ENCODE results near the gene GNL1.

Gene GNL1

GRCh38 chr6:30600451-30600961, 44.2 kb upstream of the GNL1 start:
- DNase-seq (ENCODE audit: extremely low spot score), result no peak
- CTCF ChIA-PET, result interaction anchor here (1.3 to 1.5 kb wide), 2 partner anchors 12 to 130 kb away, joined by 4 to 5 read pairs; no protein-coding TSS in a partner anchor
- POLR2A ChIA-PET, result interaction anchor here (1.0 to 7.0 kb wide), 5 partner anchors 10 to 56 kb away, joined by 3 to 90 read pairs (median 7); partner anchors contain the start of gene PRR3
- no peak for TF ChIP-seq HDGF (IDR thresholded peaks at IDR 0.05; ENCODE audit: borderline replicate concordance)
- TF ChIP-seq FOXM1 (IDR thresholded peaks at IDR 0.05; ENCODE audit: borderline replicate concordance), result no peak
- TF ChIP-seq NFRKB (IDR thresholded peaks at IDR 0.05), result no peak
- no peak for TF ChIP-seq TARDBP (IDR thresholded peaks at IDR 0.05)
- TF ChIP-seq BHLHE40 (IDR thresholded peaks at IDR 0.05; ENCODE audit: borderline replicate concordance), result no peak
- TF ChIP-seq SUZ12 (IDR thresholded peaks at IDR 0.05), result no peak
- no peak for TF ChIP-seq ZNF384 (IDR thresholded peaks at IDR 0.05)
- no peak for TF ChIP-seq FOXK2 (IDR thresholded peaks at IDR 0.05)
- no peak for TF ChIP-seq PKNOX1 (IDR thresholded peaks at IDR 0.05)
- TF ChIP-seq FOXA1 (IDR thresholded peaks at IDR 0.05), result no peak
- no peak for TF ChIP-seq ELF4 (IDR thresholded peaks at IDR 0.05)
- TF ChIP-seq L3MBTL2 (conservative IDR thresholded peaks at IDR 0.05), result no peak
- TF ChIP-seq SP1 (IDR thresholded peaks at IDR 0.05), result no peak
- no peak for TF ChIP-seq LEF1 (IDR thresholded peaks at IDR 0.05; ENCODE audit: borderline replicate concordance)
- no peak for TF ChIP-seq CTBP1 (IDR thresholded peaks at IDR 0.05; ENCODE audit: borderline replicate concordance)

GRCh38 chr6:30599625-30600324, 43.5 kb upstream of the GNL1 start:
- TF ChIP-seq SP1 (IDR thresholded peaks at IDR 0.05), result no peak
- no peak for TF ChIP-seq FOXK2 (IDR thresholded peaks at IDR 0.05)
- no peak for TF ChIP-seq PKNOX1 (IDR thresholded peaks at IDR 0.05)
- TF ChIP-seq BHLHE40 (IDR thresholded peaks at IDR 0.05; ENCODE audit: borderline replicate concordance), result no peak
- no peak for TF ChIP-seq CTBP1 (IDR thresholded peaks at IDR 0.05; ENCODE audit: borderline replicate concordance)
- TF ChIP-seq TARDBP (IDR thresholded peaks at IDR 0.05), result no peak
- TF ChIP-seq LEF1 (IDR thresholded peaks at IDR 0.05; ENCODE audit: borderline replicate concordance), result no peak
- TF ChIP-seq NFRKB (IDR thresholded peaks at IDR 0.05), result no peak
- no peak for TF ChIP-seq SUZ12 (IDR thresholded peaks at IDR 0.05)
- no peak for TF ChIP-seq L3MBTL2 (conservative IDR thresholded peaks at IDR 0.05)
- no peak for TF ChIP-seq ELF4 (IDR thresholded peaks at IDR 0.05)
- no peak for TF ChIP-seq HDGF (IDR thresholded peaks at IDR 0.05; ENCODE audit: borderline replicate concordance)
- no peak for TF ChIP-seq ARNT (IDR thresholded peaks at IDR 0.05)
- no peak for TF ChIP-seq ZNF384 (IDR thresholded peaks at IDR 0.05)
- no peak for TF ChIP-seq FOXM1 (IDR thresholded peaks at IDR 0.05; ENCODE audit: borderline replicate concordance)
- no peak for TF ChIP-seq FOXA1 (IDR thresholded peaks at IDR 0.05)
- ChIA-PET POLR2A (interaction anchor here (1.0 to 7.0 kb wide), 5 partner anchors 9 to 55 kb away, joined by 3 to 90 read pairs (median 7); partner anchors contain the start of gene PRR3), CTCF (no interaction called here)
- no peak for DNase-seq (ENCODE audit: extremely low spot score)

- DNase-seq (ENCODE audit: extremely low spot score), result no peak
- ChIA-PET CTCF (interaction anchor here (1.0 kb wide), 1 partner anchor 54 kb away, joined by 5 read pairs; no protein-coding TSS in a partner anchor), POLR2A (interaction anchor here (1.1 to 7.0 kb wide), 4 partner anchors 9 to 42 kb away, joined by 3 to 90 read pairs (median 11); partner anchors contain the start of gene PRR3)
- TF ChIP-seq L3MBTL2 (conservative IDR thresholded peaks at IDR 0.05) (no peak), PKNOX1 (IDR thresholded peaks at IDR 0.05) (peak; percentile 42; the same call in 1 of the 2 replicates), BHLHE40 (IDR thresholded peaks at IDR 0.05; ENCODE audit: borderline replicate concordance) (no peak), ZNF384 (IDR thresholded peaks at IDR 0.05) (peak; percentile 50), CTBP1 (IDR thresholded peaks at IDR 0.05; ENCODE audit: borderline replicate concordance) (no peak), TARDBP (IDR thresholded peaks at IDR 0.05) (no peak), LEF1 (IDR thresholded peaks at IDR 0.05; ENCODE audit: borderline replicate concordance) (no peak), SUZ12 (IDR thresholded peaks at IDR 0.05) (no peak), FOXM1 (IDR thresholded peaks at IDR 0.05; ENCODE audit: borderline replicate concordance) (no peak), HDGF (IDR thresholded peaks at IDR 0.05; ENCODE audit: borderline replicate concordance) (no peak), FOXA1 (IDR thresholded peaks at IDR 0.05) (no peak)
Observed at GRCh38 chr6:30598912-30599624, 42.8 kb upstream of the GNL1 start.

- DNase-seq (ENCODE audit: extremely low spot score), result peak; percentile 70
- ChIA-PET POLR2A (interaction anchor here (0.8 to 7.0 kb wide), 8 partner anchors 8 to 75 kb away, joined by 3 to 90 read pairs (median 3); partner anchors contain the start of genes ABCF1, DHX16, GNL1 and PRR3), CTCF (interaction anchor here (0.6 to 2.8 kb wide), 12 partner anchors 10 to 134 kb away, joined by 3 to 18 read pairs (median 4); partner anchors contain the start of gene ABCF1)
Observed at GRCh38 chr6:30597315-30598144, 41.2 kb upstream of the GNL1 start.

- DNase-seq (ENCODE audit: extremely low spot score), result no peak
- TF ChIP-seq ZNF384 (IDR thresholded peaks at IDR 0.05) (no peak), NFRKB (IDR thresholded peaks at IDR 0.05) (no peak)
- CTCF ChIA-PET, result no interaction called here
- POLR2A ChIA-PET, result interaction anchor here (0.8 to 1.2 kb wide), 3 partner anchors 21 to 25 kb away, joined by 3 to 5 read pairs (median 3); partner anchors contain the start of genes ABCF1, MRPS18B and PPP1R10
Observed at GRCh38 chr6:30592287-30592686, 36.0 kb upstream of the GNL1 start.
